Suppressor macrophage treated with lipopolysaccharide for 1 hour (primary cell): Measurements from ENCODE around the gene ESRRB.

Experiments
- DNase-seq, 3 donors: peaks; one replicate each; pipeline ENCODE4 v3.0.0-alpha.2; 2020 to 2022

Gene ESRRB

DNA sequence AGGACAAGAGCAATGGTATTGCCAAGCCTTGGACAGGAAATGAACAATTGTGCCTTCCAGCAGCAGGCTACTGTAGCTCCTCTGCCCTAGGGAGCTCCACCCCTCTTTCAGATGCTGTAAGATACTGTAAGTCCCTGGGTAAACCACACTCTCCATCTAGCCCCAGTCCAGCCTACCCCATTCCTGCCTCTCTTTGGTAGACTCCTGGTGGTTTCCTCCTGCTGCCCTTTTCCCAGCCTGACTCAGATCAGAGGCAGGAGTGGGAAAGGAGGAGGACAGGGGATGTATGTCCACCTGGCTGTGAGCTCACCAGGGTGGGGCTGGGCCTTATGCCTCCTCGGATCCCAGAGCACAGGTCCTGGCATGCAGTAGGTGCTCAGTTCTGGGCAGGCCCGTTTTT is 174.6 kb downstream of the ESRRB start:
- no peak for DNase-seq

DNA sequence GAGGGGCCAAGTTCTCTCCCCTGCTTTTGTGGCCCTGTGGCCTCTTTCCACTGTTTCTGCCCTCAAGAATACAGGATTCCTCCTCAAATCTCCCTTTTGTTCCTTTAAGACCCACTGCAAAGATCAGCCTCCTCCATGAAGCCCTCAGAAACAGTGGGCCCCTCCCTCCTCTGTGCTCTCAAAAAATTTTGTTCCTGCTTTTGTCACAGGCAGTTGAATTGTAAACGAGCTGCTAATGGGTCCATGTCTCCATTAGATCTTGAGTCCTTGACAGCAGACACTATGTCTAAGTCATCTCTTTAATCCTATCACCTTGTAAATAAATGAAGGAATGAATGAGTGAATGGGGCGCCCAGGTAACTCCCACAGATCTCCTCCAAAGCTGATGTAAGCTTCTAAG is 175.2 kb downstream of the ESRRB start:
- no peak for DNase-seq
